Cardiac septum (tissue), 1 donor: ENCODE measurements around the gene NKD2. TPM values are rescaled to one million over a fixed set of nuclear protein-coding genes. Genes with fewer than 3 reads are reported as not detected.
"Not testable (repeated sequence)": the region's sequence is repeated elsewhere in the genome, so short reads cannot be mapped to it uniquely, and the experiment has no call there.

ENCODE experiments used
- DNase-seq: peaks from one replicate; pipeline ENCODE4 v3.0.0-alpha.2; 2020; ENCODE audit warnings: low spot score
- intact Hi-C: fragments of 100-400 bp; cut with DNase I; formaldehyde crosslinking; loops from one replicate; pipeline ENCODE4 v1.14.0; 2022
- total RNA-seq: library from RNA; stranded (reverse); fragmentation: NEBNext Ultra II Directional; extraction: Animal tissue kit (Norgen Biotek cat#: 25700); gene quantifications from one replicate; pipeline ENCODE4 v1.2.1, GENCODE V29; 2021
- donor health status: DM: no; HTN: no; CAD: no.

Gene NKD2
- total RNA-seq, 1 donor from 2014 or later, result 3.6 TPM

GRCh38 chr5:1019001-1019905 is 10.7 kb downstream of the NKD2 start:
- intact Hi-C loops, result loop anchor here (10.0 kb wide), 1 partner anchor 94 kb away; no protein-coding TSS in a partner anchor
- DNase-seq, result no peak

- DNase-seq, result no peak
- intact Hi-C loops, result no loop called here
Observed at GRCh38 chr5:1020452-1020961, 11.9 kb downstream of the NKD2 start.

- DNase-seq, result no peak
- intact Hi-C loops, result no loop called here
Observed at GRCh38 chr5:1021136-1021968, 12.8 kb downstream of the NKD2 start.

- DNase-seq, intact Hi-C loops: not testable (repeated sequence)
Observed at GRCh38 chr5:1021969-1022336, 13.4 kb downstream of the NKD2 start.

GRCh38 chr5:1026700-1027621 is 18.4 kb downstream of the NKD2 start:
- intact Hi-C loops, result no loop called here
- no peak for DNase-seq

GRCh38 chr5:1027631-1028441 is 19.2 kb downstream of the NKD2 start:
- intact Hi-C loops, result no loop called here
- no peak for DNase-seq

GRCh38 chr5:1028481-1029281 is 20.1 kb downstream of the NKD2 start:
- DNase-seq, result no peak

GRCh38 chr5:1029282-1029944 is 20.8 kb downstream of the NKD2 start:
- no peak for DNase-seq
- intact Hi-C loops, result no loop called here

More at GRCh38 chr5:1028481-1029281, 20.1 kb downstream of the NKD2 start:
- intact Hi-C loops, result no loop called here

GRCh38 chr5:1029945-1030625 is 21.5 kb downstream of the NKD2 start:
- no peak for DNase-seq

GRCh38 chr5:1030801-1031271 is 22.2 kb downstream of the NKD2 start:
- DNase-seq, result no peak
- intact Hi-C loops, result no loop called here

More at GRCh38 chr5:1029945-1030625, 21.5 kb downstream of the NKD2 start:
- intact Hi-C loops, result no loop called here

GRCh38 chr5:1031306-1031959 is 22.8 kb downstream of the NKD2 start:
- DNase-seq, result no peak
- intact Hi-C loops, result no loop called here

GRCh38 chr5:1032011-1032410 is 23.4 kb downstream of the NKD2 start:
- intact Hi-C loops, result no loop called here
- no peak for DNase-seq

GRCh38 chr5:1032551-1033027 is 24.0 kb downstream of the NKD2 start:
- DNase-seq, result no peak
- intact Hi-C loops, result no loop called here

GRCh38 chr5:1033178-1033577 is 24.6 kb downstream of the NKD2 start:
- no peak for DNase-seq
- intact Hi-C loops, result no loop called here

- DNase-seq, result no peak
- intact Hi-C loops, result no loop called here
Observed at GRCh38 chr5:1033606-1034420, 25.2 kb downstream of the NKD2 start.
